IPS-18c (cell line): ENCODE results near the gene GALNT13.
"Not testable (repeated sequence)": the region's sequence is repeated elsewhere in the genome, so short reads cannot be mapped to it uniquely, and the experiment has no call there.

Experiments used
- H3K4me3 ChIP-seq: 2 replicates; pipeline ENCODE4 v1.7.0; 2013; ENCODE audit warnings: low read depth, mild to moderate bottlenecking, low read length, moderate library complexity; ENCODE audit not compliant: insufficient read depth
- H3K9me3 ChIP-seq: one replicate; pipeline ENCODE4 v1.6.1; 2013; ENCODE audit warnings: mild to moderate bottlenecking, low read length, moderate library complexity; ENCODE audit not compliant: control insufficient read depth, insufficient read depth

GALNT13 gene

DNA sequence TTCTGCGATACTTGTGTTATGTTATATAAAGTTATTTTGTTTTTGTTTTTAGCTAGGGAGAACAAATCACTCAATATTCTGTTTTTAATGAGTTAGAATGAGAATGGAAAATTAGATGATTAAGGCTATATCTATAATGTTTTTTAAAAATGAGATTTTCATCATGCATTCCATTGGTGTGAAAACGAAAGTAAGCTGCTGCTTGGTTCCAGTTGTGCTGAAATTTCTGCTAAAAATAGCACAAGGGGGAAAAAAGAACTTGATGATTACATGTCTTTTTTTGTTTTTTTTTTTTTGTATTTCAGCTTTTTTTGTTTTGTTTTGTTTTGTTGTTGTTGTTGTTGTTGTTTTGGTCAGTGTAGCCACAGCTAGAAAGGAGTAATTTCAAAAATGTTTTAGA lies 584.1 kb downstream of the GALNT13 start:
- Histone ChIP-seq H3K9me3 (no peaks in the 10 kb centered on the region), H3K4me3 (no peak overlapping the region)

DNA sequence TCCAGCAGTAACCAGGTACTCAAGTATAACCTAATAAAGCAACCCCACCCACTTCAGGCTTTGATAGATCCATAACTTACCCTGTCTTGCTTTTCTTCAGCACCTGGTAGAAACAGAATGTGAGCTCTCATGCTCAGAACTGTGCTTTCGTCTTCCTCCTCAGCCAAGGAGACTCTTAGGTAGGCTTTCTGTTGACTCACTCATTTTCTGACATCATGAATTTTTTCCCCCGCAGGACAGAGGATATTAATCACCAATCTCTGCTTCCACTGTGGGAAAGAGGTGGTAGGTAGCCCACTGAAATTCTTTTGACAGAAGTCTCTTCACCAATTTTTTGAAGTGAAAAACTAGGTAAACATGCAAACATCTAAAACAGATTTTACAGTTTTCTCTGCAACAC lies 585.6 kb downstream of the GALNT13 start:
- H3K9me3 ChIP-seq, result no peaks in the 10 kb centered on the region
- H3K4me3 ChIP-seq, result no peak overlapping the region

DNA sequence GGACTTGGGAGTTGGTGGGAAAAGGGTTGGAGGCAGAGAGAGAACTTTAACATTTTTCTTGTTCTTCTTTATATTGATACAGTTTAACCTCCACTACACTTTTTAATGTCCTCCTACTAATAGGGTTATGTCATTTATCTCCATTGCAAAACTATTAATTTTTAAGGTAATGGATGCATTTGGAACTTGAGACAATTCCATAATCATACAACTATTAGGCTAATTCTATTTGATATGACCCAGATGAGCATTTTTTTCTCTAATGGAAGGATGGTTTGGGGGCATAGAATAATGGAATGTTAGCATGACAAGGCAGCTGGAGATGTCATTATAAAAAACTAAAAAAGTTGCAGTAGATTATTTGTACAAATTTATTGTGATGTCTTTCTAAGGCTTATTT lies 587.6 kb downstream of the GALNT13 start:
- Histone ChIP-seq H3K4me3 (no peak overlapping the region), H3K9me3 (no peaks in the 10 kb centered on the region)

DNA sequence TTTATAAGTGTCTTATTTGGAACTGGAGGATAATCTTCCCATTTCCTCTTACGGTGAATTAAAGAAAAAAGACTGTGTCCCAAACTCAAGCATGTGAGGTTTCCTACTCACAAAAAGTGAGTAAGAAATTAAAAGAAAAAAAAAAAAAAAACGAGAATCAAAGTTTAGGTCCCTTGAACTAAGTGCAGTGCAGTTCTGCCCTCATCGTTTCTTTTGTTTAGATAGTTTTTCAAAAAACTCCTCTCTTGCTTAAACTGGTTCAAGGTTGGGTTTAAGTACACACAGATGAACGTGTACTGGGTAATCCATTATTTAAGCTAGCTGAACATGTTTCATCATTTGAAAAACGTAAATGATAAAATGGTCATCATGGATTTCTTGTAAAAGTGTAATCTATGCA lies 590.9 kb downstream of the GALNT13 start:
- H3K4me3 ChIP-seq, result no peak overlapping the region
- no peaks in the 10 kb centered on the region for H3K9me3 ChIP-seq

DNA sequence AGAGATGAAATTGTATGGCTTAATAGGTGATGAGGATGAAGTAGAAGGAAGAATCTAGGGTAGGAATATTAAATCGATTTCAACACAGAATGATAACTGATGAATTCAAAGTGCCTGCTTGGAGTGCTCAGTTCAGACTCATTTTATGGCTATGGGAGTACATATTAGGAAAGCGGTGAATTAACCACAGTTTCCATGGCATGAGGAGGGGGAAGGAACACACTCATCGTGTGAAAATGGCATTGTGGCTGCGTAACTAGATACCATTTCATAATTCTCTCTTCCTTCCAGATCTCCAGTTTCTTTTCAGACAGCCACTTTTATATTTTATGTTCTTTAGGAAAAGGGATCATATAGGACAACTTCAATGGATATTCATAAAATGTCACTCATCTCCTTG lies 594.5 kb downstream of the GALNT13 start:
- H3K4me3 ChIP-seq, result no peak overlapping the region
- no peaks in the 10 kb centered on the region for H3K9me3 ChIP-seq

DNA sequence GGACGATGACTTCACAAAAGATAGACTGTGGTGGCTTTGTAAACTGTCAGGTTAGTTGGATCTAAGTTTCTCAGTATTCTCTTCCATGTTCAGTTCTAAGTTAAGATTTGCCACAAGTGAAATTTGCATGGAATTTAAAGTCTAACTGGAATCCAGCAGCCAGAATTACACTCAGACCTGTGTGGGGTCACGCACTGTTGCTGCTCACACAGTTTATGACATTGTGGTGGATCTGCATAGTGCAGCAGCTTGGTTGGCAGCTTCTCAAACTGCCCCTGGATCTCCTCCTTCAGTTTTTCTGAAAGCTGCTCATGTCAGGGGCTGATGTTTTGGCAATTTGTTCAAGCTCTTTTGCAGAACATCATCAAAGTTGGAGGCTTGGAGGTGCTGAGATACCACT lies 598.7 kb downstream of the GALNT13 start:
- Histone ChIP-seq H3K4me3 (no peak overlapping the region), H3K9me3 (no peaks in the 10 kb centered on the region)

DNA sequence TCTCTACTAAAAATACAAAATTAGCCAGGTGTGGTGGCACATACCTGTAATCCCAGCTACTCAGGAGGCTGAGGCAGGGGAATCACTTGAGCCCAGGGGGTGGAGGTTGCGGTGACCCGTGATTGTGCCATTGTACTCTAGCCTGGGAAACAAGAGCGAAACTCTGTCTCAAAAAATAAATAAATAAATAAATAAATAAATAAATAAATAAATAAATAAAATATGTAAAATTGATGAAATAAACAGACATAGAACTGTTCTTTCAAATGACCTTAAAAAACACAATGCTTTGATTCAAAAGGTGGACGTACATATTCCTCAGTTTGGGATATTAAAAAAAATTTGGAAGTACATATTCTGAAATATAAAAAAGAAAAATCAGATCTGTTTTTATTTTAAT lies 599.8 kb downstream of the GALNT13 start:
- not testable (repeated sequence) for H3K4me3 ChIP-seq, H3K9me3 ChIP-seq

DNA sequence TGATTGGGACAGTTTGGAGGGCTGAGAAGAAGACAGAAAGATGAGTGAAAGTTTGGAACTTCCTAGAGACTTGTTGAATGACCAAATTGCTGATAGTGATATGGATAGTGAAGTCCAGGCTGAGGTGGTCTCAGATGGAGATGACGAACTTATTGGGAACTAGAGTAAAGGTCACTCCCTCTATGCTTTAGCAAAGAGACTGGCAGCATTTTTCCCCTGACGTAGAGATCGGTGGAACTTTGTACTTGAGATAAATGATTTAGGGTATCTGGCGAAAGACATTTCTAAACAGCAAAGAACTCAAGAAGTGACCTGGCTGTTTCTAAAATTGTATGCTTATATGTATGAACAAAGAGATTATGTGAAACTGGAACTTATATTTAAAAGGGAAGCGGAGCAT lies 605.6 kb downstream of the GALNT13 start:
- Histone ChIP-seq H3K4me3 (no peak overlapping the region), H3K9me3 (no peaks in the 10 kb centered on the region)

DNA sequence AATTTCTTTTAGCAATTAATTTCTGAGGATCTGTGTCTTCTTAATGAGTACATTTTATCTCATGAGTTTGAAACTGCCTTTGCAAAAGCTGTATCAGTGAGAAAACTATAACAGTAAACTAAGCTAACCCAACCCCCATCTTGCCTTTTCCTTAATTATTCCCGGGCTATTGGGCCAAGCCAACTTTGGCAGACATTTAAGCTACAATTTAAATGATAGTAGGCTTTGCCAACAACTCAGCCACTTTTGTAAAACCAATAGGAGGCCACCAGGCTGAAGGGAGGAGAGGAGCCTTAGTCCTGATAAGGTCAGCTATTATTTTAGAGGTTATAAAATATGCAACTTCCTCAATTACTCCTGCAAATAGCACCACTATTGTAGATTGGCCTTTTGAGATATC lies 608.8 kb downstream of the GALNT13 start:
- no peak overlapping the region for H3K4me3 ChIP-seq
- no peaks in the 10 kb centered on the region for H3K9me3 ChIP-seq

DNA sequence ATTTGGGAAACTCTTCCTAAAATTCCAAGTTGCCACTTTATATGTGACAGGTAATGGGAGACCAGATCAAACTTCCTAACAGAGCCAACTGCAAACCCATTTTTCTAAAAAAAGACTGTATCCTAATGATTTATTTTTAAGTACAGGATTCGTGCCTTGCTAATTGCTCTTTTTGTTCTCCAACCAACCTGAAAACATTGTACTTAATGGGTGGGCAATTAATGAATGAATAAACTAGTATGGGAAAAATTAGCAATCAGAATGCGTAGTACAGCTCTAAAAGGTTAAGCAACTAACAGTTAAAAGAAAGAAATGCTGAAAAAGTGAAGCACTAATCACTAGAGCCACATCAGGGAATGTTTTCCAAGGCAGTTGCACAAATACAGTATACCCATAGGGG lies 609.6 kb downstream of the GALNT13 start:
- Histone ChIP-seq H3K4me3 (no peak overlapping the region), H3K9me3 (no peaks in the 10 kb centered on the region)

DNA sequence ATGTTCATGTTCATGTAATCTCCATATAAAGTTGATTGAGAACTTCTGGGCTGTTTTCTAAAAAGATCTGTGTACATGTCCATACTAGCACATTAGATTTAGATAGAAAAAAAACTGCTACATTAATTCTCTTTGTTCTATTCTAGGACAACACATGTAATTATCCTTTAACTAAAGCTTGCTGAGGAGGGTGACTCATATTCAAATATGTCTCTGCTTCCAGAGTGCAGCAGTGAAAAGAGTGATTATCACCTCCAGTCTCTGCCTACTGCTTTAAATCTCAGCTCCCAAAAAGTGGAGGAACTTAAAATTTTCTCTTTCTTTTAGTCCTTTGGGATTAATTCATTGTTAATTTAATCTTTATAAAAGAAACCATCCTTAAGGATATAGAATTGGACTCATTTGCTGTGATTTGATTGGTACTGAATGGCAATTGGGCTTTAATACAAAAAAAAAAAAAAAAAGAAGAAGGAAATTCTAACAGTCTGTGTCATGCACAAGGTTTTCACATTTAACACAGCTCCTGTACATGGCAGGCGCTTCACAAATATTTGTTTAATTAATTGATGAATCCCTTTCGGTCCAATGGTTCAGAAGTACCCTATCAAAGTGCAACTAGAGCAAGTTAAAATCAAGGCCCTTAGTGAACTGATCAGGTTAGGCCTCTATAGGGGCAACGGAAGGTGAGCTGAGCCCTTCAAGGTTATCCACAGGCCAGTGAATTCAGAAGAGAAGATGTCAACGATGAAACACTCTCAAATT lies 612.8 kb downstream of the GALNT13 start:
- Histone ChIP-seq H3K4me3 (no peak overlapping the region), H3K9me3 (no peaks in the 10 kb centered on the region)

DNA sequence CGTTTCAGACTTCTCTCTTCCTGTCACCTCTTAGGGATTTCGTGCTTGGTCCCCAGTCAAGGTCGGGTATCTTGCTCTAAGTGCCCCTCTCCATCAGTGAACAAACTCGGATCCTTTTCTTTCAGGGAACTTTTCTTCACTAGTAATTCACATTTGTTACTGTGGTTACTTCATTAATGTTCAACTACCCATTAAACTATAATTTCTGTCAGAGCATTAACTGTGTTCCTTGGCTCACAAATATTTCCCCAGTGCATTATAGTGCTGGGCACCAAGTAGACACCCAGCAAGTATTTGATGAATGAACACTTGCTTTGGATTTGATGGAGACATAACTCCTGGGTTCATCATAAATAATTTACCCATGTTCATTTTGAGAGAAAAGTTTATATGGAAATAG lies 617.1 kb downstream of the GALNT13 start:
- Histone ChIP-seq H3K9me3 (no peaks in the 10 kb centered on the region), H3K4me3 (no peak overlapping the region)

DNA sequence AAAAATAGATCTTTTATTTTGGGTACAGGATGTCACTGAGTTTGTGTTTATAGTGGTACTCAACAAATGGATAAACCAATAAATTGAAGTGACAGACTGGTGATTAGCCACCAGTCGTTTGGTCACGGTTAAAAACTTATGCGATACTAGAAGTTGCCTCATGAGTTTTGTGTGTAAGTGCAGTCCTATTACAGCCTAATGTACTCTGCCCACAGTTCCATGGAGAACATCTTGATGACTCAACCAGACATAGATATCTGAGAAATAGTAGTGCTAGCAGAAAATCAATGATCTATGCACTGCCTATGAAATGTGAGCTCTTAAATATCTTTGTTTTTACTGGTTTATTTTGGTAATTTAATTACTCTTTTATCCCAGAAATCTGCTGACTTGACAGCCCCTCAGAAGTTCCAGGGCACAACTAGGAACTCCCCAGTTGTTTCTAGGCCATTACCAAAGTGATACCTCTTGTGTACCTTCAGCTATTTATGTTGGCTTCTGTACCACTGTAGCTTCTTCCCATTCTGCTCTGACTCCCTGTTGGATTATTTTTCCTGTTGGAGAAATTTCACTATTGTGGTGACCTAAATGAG lies 617.6 kb downstream of the GALNT13 start:
- Histone ChIP-seq H3K9me3 (no peaks in the 10 kb centered on the region), H3K4me3 (no peak overlapping the region)

DNA sequence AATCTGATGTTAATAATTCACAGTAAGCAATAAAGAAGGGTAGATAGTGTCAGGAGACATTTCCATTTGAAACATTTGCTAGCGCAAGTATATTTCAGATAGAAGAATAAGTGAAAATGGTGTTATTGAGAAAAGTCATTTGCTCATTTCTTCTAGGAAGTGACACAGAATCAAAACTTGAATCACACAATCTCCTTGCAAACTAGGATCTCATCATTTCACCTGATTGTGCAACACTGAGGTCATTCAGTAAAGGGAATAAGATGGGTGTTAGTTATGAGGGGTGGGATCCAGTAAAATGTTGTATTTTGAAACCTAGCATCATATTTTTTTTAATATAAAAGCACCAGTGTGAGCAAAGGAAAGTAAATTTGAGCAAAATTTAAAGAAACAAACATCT lies 618.8 kb downstream of the GALNT13 start:
- H3K4me3 ChIP-seq, result no peak overlapping the region
- H3K9me3 ChIP-seq, result no peaks in the 10 kb centered on the region

DNA sequence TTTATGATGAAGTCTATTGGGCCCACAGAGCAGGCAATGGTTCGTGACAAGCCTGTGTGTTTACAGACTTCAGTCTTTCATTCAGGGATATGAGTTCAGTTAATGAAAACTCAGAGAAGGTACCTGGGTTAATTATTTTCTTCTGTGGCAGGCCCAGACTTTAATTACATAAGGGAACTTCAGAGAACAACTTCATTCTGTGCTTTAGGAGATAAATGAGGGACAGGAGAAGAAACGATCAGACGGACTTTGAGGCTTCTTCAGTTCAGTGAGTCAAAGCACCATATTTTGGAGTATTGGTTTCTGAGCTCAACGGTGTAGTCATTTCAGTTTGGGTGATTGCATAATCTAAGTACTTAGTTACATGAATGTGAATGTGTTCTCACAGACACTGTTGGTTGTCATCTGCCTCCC lies 623.7 kb downstream of the GALNT13 start:
- H3K9me3 ChIP-seq, result no peaks in the 10 kb centered on the region
- H3K4me3 ChIP-seq, result no peak overlapping the region

DNA sequence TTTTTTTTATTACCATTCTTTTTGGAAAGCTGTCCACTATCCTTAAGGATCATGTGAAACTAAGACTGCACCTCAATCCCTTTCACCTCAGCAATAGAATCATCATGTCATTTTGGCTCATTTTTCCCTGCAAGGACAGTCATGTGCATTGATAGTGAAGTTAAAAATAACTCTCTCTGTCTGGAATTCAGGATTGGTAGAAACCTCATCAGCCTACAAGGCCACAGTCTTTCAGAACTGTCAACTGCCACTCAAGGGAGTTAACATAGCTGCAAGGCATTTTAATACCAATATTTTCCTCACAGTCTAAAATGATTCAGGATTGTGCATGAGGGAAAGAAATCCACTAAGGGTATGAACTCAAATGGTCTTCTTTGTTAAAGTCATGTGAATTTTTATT lies 625.3 kb downstream of the GALNT13 start:
- no peak overlapping the region for H3K4me3 ChIP-seq
- H3K9me3 ChIP-seq, result no peaks in the 10 kb centered on the region
